K562 (cell line): ENCODE results near the gene RFWD3. TPM values are rescaled to one million over a fixed set of nuclear protein-coding genes. Genes with fewer than 3 reads are reported as not detected.
A peak's percentile ranks its signal among the peaks of the same experiment; 100 is the strongest.

ENCODE experiments used
- ADNP ChIP-seq: fragments of 200-800 bp; sonication (Bioruptor generic); IDR thresholded peaks from 2 replicates; pipeline ENCODE4 v1.6.1; 2016; ENCODE audit warnings: missing genetic modification characterization, missing compliant biosample characterization
- FOXJ2 ChIP-seq: fragments of 200-800 bp; sonication (Bioruptor generic); IDR thresholded peaks from 2 replicates; pipeline ENCODE4 v1.6.1; 2016; ENCODE audit warnings: missing genetic modification characterization, missing compliant biosample characterization
- KLF1 ChIP-seq: fragments of 450-650 bp; IDR thresholded peaks from 2 replicates; pipeline ENCODE4 v1.6.1; 2016; ENCODE audit warnings: missing genetic modification characterization, missing compliant biosample characterization
- PHF21A ChIP-seq: fragments of 450-650 bp; IDR thresholded peaks from 2 replicates; pipeline ENCODE4 v1.6.1; 2017; ENCODE audit warnings: low read depth, borderline replicate concordance
- ZBTB7A ChIP-seq: IDR thresholded peaks from 2 replicates; pipeline ENCODE4 v1.6.1; 2011; ENCODE audit warnings: low read depth, mild to moderate bottlenecking, low read length, moderate library complexity, borderline replicate concordance; ENCODE audit not compliant: control insufficient read depth
- ZNF121 ChIP-seq: sonication (generic); formaldehyde crosslinking; conservative IDR thresholded peaks from 2 replicates; pipeline ENCODE4 v1.8.0; 2022; ENCODE audit warnings: missing genetic modification reagents
- polyA plus RNA-seq, 8 experiments: library from polyadenylated mRNA; depleted of rRNA in 4 of 8; stranded (reverse) in 5 of 8; unstranded in 3 of 8; fragments of >200 nt; fragmentation: Nextera tagmentation in 2 of 8; fragmentation: Illumina TruSeq in 1 of 8; extraction: Ambion mirVana in 2 of 8; extraction: Trizol in 1 of 8; gene quantifications; 2 replicates each; pipeline versions ENCODE4 v1.2.1 to v1.2.3, GENCODE V29; 2011 to 2014; ENCODE audit warnings: inconsistent platforms in 1 of 8, missing spikeins in 1 of 8
- total RNA-seq, 7 experiments: library from RNA; depleted of rRNA in 6 of 7; stranded (reverse); fragments of >200 nt in 6 of 7; fragmentation: Illumina TruSeq in 2 of 7; extraction: Trizol in 2 of 7; gene quantifications; 2 replicates each; pipeline versions ENCODE4 v1.2.1 to v1.2.3, GENCODE V29; 2011 to 2021; ENCODE audit warnings: low replicate concordance in 1 of 7
- TF ChIP-seq, protein P1 (sequence below), 2 experiments: fragments of 450-650 bp in 1 of 2; sonication (generic) in 1 of 2; formaldehyde crosslinking in 1 of 2; IDR thresholded peaks; 2 replicates each; pipeline versions ENCODE4 v1.7.1 to v1.9.0; 2016 to 2022; ENCODE audit warnings: inconsistent platforms in 1 of 2, mild to moderate bottlenecking in 1 of 2, missing genetic modification reagents in 1 of 2
- TF ChIP-seq, protein P2 (sequence below): IDR thresholded peaks from 2 replicates; pipeline ENCODE4 v1.6.1; 2016; ENCODE audit warnings: missing genetic modification characterization, missing compliant biosample characterization
- TF ChIP-seq, protein P3 (sequence below): fragments of 450-650 bp; formaldehyde crosslinking; IDR thresholded peaks from 2 replicates; pipeline ENCODE4 v1.4.0; 2020; ENCODE audit warnings: mild to moderate bottlenecking, moderate library complexity
- TF ChIP-seq, protein P4 (sequence below): fragments of 250-450 bp; sonication (Bioruptor Pico); IDR thresholded peaks from 2 replicates; pipeline ENCODE4 v1.4.0; 2020; ENCODE audit warnings: mild to moderate bottlenecking, moderate library complexity

The RFWD3 gene
- total and polyA plus RNA-seq, 9 of the 15 experiments (the other 6 are each of a cell fraction or from before 2014, with no cell fraction given): 20.8 to 121 (median 79.0) TPM

DNA sequence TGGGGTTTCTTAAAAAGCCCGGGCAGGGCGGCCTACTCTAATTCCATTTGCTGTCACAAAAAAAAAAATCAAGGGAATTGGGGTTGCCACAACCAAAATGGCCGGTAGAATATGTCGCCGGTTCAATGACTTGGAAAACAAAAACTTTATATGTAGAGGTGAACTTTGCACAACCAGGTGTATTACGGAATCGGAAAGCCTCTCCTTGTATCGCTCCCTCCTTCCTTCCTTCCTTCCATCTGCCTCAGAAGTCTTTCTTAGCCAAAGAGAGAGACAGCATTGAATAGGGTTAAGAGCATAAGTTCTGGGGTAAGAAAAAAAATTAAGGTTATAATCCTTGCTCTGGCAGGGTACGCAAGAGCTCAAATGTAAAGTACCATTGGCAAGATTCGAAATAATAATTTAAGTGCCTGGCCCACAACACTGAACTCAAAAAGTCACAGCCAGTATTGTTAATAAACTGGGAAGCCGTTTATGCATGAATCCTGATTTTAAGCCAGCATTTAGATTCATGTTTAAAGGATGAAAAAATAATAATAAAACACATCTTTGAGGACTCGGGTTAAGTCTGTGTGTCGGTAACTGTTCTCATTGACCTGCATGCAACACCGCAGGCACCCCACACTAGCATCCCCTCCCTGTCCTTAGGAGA, 59.2 kb downstream of the RFWD3 start (continued):
- TF ChIP-seq, protein P1, sequence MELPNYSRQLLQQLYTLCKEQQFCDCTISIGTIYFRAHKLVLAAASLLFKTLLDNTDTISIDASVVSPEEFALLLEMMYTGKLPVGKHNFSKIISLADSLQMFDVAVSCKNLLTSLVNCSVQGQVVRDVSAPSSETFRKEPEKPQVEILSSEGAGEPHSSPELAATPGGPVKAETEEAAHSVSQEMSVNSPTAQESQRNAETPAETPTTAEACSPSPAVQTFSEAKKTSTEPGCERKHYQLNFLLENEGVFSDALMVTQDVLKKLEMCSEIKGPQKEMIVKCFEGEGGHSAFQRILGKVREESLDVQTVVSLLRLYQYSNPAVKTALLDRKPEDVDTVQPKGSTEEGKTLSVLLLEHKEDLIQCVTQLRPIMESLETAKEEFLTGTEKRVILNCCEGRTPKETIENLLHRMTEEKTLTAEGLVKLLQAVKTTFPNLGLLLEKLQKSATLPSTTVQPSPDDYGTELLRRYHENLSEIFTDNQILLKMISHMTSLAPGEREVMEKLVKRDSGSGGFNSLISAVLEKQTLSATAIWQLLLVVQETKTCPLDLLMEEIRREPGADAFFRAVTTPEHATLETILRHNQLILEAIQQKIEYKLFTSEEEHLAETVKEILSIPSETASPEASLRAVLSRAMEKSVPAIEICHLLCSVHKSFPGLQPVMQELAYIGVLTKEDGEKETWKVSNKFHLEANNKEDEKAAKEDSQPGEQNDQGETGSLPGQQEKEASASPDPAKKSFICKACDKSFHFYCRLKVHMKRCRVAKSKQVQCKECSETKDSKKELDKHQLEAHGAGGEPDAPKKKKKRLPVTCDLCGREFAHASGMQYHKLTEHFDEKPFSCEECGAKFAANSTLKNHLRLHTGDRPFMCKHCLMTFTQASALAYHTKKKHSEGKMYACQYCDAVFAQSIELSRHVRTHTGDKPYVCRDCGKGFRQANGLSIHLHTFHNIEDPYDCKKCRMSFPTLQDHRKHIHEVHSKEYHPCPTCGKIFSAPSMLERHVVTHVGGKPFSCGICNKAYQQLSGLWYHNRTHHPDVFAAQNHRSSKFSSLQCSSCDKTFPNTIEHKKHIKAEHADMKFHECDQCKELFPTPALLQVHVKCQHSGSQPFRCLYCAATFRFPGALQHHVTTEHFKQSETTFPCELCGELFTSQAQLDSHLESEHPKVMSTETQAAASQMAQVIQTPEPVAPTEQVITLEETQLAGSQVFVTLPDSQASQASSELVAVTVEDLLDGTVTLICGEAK (IDR thresholded peaks at IDR 0.05): peak; percentile 100
- TF ChIP-seq, protein P1 (CRISPR knock-in tag; IDR thresholded peaks at IDR 0.05): peak; percentile 98
- TF ChIP-seq PHF21A (no peak), ADNP (tag) (no peak), ZNF121 (CRISPR knock-in tag) (no peak), ZBTB7A (no peak), FOXJ2 (tag) (no peak), KLF1 (tag) (0 out of 2 replicates have a peak, but pooled peaks have one; percentile 3)
- TF ChIP-seq, protein P2, sequence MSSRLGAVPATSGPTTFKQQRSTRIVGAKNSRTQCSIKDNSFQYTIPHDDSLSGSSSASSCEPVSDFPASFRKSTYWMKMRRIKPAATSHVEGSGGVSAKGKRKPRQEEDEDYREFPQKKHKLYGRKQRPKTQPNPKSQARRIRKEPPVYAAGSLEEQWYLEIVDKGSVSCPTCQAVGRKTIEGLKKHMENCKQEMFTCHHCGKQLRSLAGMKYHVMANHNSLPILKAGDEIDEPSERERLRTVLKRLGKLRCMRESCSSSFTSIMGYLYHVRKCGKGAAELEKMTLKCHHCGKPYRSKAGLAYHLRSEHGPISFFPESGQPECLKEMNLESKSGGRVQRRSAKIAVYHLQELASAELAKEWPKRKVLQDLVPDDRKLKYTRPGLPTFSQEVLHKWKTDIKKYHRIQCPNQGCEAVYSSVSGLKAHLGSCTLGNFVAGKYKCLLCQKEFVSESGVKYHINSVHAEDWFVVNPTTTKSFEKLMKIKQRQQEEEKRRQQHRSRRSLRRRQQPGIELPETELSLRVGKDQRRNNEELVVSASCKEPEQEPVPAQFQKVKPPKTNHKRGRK: no peak
- TF ChIP-seq, protein P3, sequence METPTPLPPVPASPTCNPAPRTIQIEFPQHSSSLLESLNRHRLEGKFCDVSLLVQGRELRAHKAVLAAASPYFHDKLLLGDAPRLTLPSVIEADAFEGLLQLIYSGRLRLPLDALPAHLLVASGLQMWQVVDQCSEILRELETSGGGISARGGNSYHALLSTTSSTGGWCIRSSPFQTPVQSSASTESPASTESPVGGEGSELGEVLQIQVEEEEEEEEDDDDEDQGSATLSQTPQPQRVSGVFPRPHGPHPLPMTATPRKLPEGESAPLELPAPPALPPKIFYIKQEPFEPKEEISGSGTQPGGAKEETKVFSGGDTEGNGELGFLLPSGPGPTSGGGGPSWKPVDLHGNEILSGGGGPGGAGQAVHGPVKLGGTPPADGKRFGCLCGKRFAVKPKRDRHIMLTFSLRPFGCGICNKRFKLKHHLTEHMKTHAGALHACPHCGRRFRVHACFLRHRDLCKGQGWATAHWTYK (CRISPR knock-in tag): no peak
- TF ChIP-seq, protein P4, sequence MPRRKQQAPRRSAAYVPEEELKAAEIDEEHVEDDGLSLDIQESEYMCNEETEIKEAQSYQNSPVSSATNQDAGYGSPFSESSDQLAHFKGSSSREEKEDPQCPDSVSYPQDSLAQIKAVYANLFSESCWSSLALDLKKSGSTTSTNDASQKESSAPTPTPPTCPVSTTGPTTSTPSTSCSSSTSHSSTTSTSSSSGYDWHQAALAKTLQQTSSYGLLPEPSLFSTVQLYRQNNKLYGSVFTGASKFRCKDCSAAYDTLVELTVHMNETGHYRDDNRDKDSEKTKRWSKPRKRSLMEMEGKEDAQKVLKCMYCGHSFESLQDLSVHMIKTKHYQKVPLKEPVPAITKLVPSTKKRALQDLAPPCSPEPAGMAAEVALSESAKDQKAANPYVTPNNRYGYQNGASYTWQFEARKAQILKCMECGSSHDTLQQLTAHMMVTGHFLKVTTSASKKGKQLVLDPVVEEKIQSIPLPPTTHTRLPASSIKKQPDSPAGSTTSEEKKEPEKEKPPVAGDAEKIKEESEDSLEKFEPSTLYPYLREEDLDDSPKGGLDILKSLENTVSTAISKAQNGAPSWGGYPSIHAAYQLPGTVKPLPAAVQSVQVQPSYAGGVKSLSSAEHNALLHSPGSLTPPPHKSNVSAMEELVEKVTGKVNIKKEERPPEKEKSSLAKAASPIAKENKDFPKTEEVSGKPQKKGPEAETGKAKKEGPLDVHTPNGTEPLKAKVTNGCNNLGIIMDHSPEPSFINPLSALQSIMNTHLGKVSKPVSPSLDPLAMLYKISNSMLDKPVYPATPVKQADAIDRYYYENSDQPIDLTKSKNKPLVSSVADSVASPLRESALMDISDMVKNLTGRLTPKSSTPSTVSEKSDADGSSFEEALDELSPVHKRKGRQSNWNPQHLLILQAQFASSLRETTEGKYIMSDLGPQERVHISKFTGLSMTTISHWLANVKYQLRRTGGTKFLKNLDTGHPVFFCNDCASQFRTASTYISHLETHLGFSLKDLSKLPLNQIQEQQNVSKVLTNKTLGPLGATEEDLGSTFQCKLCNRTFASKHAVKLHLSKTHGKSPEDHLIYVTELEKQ (CRISPR knock-in tag): no peak
